NOMO-1 treated with dmso at 0.1 percent for 144 hours (cell line): ENCODE results near the gene NSMCE1.

Experiments used
- DNase-seq: peaks from one replicate; lab custom pipeline; 2025; ENCODE audit not compliant: unreplicated experiment; lab: John Stamatoyannopoulos, UW

NSMCE1 gene, protein sequence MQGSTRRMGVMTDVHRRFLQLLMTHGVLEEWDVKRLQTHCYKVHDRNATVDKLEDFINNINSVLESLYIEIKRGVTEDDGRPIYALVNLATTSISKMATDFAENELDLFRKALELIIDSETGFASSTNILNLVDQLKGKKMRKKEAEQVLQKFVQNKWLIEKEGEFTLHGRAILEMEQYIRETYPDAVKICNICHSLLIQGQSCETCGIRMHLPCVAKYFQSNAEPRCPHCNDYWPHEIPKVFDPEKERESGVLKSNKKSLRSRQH

GRCh38 chr16:27268376-27269299 lies at the start of gene NSMCE1:
Gene NSMCE1, minus strand, starts transcription at chr16:27268772. Its CDS starts 11,202 bp downstream, at chr16:27257570.
- DNase-seq: peak; percentile 95

- no peak for DNase-seq
These were observed 49.3 kb upstream of the NSMCE1 start for GRCh38 chr16:27317738-27318391.

- DNase-seq: no peak
These were observed 48.7 kb upstream of the NSMCE1 start for GRCh38 chr16:27317320-27317719.

- DNase-seq: no peak
These were observed 47.6 kb upstream of the NSMCE1 start for GRCh38 chr16:27316038-27316680.

GRCh38 chr16:27315333-27316037 lies 46.9 kb upstream of the NSMCE1 start:
- peak; percentile 47 for DNase-seq

DNA sequence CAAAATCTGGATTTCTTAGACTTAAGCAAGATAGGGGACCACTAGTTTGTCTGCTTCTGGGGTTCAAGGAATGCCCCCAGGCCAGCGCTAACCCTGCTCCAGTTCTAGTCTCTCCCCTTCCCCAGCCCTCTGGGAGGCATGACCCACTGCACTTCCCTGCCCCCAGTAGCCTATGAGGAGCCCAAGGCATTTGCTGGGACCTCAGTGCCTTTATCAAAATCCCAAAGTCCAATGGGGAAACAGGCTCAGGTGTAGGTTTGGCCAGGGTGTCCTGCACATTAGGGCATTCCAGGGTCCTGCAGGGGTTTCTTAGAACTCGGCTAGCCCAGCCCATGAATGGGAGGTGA lies 46.4 kb upstream of the NSMCE1 start:
- no peak for DNase-seq

DNA sequence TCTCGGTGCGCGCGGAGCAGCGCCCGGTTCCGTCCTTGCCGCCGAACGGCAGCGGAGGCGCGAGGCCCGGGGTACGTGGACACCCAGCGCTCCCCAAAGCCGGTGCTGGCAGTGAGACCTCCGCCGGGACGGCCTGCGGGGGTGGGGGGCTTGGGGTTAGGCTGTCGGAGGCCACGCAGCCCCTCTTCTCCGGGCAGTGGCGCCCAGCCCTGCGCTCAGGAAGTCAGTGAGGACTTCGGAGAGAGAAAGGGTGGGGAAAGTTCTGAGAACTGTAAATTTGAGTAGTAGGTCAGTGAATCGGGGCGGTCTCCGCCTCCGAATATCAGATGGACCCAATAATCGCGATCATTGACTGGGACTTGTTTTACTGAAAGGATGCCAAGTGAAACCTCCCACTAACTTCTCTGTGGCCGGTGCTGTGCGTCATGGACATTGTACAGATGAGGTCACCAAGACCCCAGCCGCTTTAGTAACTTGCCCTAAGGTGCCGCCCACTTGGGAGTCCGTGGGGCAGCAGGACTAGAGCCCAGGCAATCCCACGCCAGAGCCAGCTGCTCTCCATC lies 45.7 kb upstream of the NSMCE1 start:
- no peak for DNase-seq

DNA sequence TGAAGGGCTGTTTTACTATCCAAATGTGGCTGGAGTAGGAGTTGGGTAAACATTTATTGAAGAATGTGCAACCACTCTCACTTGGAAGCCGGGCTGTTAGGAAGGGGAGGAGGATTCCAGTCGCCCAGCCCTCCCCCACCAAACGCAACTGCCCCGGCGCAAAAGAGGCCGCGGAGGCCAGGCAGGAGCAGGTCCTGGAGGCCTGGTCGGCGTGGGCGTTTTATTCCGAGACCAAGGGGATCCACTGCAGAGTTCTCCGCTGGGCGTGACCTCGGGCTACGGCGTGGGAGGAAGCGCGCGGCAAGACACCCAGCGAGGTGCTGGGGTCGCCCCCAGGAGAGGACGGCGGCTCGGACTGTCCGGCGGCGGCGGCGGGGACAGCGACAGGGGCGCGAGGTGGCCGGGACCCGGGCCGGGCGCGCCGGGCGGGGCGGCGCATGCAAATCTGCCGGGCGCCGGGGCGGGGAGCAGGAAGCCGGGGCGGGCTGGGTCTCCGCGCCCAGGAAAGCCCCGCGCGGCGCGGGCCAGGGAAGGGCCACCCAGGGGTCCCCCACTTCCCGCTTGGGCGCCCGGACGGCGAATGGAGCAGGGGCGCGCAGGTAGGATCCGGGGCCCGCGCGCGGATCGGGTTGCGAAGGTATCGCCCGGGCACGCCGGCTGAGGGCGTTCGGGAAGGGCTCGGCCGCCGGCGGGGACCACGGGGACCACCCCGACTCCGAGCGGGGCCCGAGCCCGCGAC lies 45.0 kb upstream of the NSMCE1 start, which contains the start of gene IL4R:
IL4R (plus strand) TSS at position 553 of the 739 bp plus-strand sequence. CDS start 26,230 bp downstream, outside the sequence.
- no peak for DNase-seq

GRCh38 chr16:27312580-27313421 lies 44.2 kb upstream of the NSMCE1 start:
- DNase-seq: no peak

DNA sequence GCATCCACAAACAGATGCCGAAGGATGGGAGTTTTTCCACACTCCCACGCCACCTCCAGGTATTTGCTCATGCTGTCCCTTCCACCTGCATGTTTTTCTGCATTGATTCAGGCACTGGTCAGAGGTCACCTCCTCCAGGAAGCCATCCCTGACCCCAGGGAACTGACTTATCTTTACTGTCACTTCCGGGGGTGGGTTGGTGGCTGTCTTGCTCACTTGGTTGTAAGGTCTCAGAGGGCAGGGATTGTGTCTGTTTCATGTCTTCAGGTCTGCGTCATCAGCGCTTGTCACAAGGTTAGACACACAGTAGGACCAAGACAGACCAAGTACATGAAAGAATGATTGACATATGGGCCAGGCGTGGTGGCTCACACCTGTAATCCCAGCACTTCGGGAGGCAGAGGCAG lies 43.3 kb upstream of the NSMCE1 start:
- DNase-seq: no peak

- no peak for DNase-seq
These were observed 42.9 kb upstream of the NSMCE1 start for GRCh38 chr16:27311448-27311830.

DNA sequence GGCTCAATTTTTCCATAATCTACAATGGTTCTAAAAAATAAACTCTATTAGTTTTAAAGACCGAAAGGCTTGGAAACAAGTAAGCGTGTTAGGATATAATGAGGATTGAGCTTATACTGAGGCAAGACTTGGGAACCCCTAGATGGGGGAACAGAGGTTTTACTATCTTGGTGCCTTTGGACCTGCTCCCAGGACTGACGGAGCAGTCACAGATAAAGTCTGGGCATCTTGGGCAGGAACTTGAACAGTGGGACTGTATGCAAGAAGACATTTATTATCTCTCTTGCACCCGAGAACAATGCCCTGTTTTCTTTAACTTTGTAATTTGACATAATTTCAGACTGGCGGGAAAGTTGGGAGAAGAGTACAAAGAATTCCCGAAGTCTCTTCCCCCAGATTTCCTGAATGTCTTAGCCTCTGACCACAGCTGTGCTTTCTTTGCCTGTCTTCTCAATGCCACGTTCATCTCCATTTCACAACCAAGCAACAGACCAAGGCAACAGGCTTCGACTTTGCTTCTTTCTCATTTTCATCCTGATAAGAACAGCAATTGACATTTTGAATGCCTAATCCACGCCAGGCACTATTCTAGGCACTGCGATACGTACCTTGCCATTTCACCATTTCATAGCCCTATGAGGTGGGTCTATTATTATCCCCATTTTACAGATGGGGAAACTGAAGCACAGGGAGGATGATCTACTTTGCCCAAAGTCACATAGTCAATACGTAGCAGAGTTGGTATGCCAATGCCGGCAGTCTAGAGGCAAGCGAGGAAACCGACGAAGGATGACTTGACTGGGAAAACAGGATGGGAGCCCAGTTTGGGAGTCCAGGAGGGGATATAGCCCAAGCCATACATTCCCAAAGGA lies 42.2 kb upstream of the NSMCE1 start:
- DNase-seq: no peak

DNA sequence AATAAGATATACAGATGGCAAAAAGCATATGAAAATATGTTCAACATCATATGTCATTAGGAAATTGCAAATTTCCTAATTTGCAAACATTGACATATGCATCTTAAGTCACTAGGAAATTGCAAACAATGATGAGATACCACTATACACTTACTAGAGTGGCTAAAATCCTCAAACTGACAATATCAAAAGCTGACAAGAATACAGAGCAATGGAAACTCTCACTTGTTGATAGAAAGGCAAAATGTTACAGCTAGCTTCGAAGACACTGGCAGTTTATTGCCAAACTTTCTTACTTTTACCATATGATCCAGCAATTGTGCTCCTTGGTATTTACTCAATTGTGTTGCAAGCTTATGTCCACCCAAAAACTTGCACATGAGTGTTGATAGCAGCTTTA lies 40.2 kb upstream of the NSMCE1 start:
- DNase-seq: no peak

GRCh38 chr16:27305839-27306442 lies 37.4 kb upstream of the NSMCE1 start:
- DNase-seq: no peak

GRCh38 chr16:27304881-27305745 lies 36.5 kb upstream of the NSMCE1 start:
- peak; percentile 40 for DNase-seq

- no peak for DNase-seq
These were observed 35.5 kb upstream of the NSMCE1 start for GRCh38 chr16:27304102-27304501.
